HCT116 (cell line): Measurements from ENCODE around the gene HCST.

ENCODE experiments used
- CEBPB ChIP-seq: IDR thresholded peaks from 2 replicates; pipeline ENCODE4 v1.6.1; 2012; ENCODE audit warnings: low read depth
- EZH2 ChIP-seq: fragments of 200-600 bp; sonication (generic); IDR thresholded peaks from 2 replicates; pipeline ENCODE4 v1.6.1; 2017; ENCODE audit warnings: antibody characterized with exemption, mixed run types
- POLR2A ChIP-seq: IDR thresholded peaks from 2 replicates; pipeline ENCODE4 v1.7.0; 2011; ENCODE audit warnings: borderline replicate concordance; ENCODE audit not compliant: insufficient read depth, insufficient read length; ENCODE audit errors: extremely low read depth
- POLR2AphosphoS5 ChIP-seq: IDR thresholded peaks from 2 replicates; pipeline ENCODE4 v1.6.1; 2011; ENCODE audit warnings: mild to moderate bottlenecking, low read depth, low read length, moderate library complexity
- RAD21 ChIP-seq: IDR thresholded peaks from 2 replicates; pipeline ENCODE4 v1.6.1; 2012; ENCODE audit warnings: low read depth, mild to moderate bottlenecking
- SIN3A ChIP-seq: IDR thresholded peaks from 2 replicates; pipeline ENCODE4 v1.6.1; 2012; ENCODE audit warnings: low read depth
- SP1 ChIP-seq: IDR thresholded peaks from 2 replicates; pipeline ENCODE4 v1.6.1; 2012; ENCODE audit warnings: low read depth
- ZFX ChIP-seq: fragments of 450-650 bp; IDR thresholded peaks from 2 replicates; pipeline ENCODE4 v1.6.1; 2017
- TF ChIP-seq, protein P1 (sequence below): IDR thresholded peaks from 2 replicates; pipeline ENCODE4 v1.6.1; 2012; ENCODE audit warnings: low read depth
- TF ChIP-seq, protein P2 (sequence below), 3 experiments: fragments of 200-600 bp in 1 of 3; sonication (generic) in 1 of 3; IDR thresholded peaks in 2 of 3; conservative IDR thresholded peaks in 1 of 3; 2 replicates each; pipeline ENCODE4 v1.5.1; 2012 to 2017; ENCODE audit warnings: low read depth in 2 of 3, low read length in 2 of 3, antibody characterized with exemption in 1 of 3, borderline replicate concordance in 1 of 3, control low read depth in 1 of 3, mild to moderate bottlenecking in 1 of 3, mixed read lengths in 1 of 3, mixed run types in 1 of 3, moderate library complexity in 1 of 3; ENCODE audit not compliant: insufficient read depth in 1 of 3
- TF ChIP-seq, protein P3 (sequence below): IDR thresholded peaks from 2 replicates; pipeline ENCODE4 v1.6.1; 2011; ENCODE audit warnings: mild to moderate bottlenecking, low read length, moderate library complexity; ENCODE audit not compliant: insufficient replicate concordance; ENCODE audit errors: extremely low read depth

DNA sequence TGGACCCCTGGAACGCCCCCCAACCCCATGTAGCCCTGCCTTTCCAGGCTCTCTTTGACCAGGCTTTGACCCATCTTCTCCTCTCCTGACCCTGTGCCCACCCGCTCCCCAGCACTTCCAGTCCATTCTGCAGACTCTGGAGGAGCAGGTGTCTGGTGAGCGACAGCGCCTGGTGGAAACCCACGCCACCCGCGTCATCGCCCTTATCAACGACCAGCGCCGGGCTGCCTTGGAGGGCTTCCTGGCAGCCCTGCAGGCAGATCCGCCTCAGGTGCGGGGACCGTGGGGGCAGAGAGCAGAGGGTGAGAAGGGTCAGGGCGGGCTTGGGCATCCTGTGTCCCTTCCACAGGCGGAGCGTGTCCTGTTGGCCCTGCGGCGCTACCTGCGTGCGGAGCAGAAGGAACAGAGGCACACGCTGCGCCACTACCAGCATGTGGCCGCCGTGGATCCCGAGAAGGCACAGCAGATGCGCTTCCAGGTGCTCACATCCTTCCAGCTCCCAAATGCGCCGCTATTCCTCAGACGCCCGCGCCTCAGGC, 27.9 kb upstream of the HCST start:
- no peak for TF ChIP-seq SP1
- TF ChIP-seq, protein P1, sequence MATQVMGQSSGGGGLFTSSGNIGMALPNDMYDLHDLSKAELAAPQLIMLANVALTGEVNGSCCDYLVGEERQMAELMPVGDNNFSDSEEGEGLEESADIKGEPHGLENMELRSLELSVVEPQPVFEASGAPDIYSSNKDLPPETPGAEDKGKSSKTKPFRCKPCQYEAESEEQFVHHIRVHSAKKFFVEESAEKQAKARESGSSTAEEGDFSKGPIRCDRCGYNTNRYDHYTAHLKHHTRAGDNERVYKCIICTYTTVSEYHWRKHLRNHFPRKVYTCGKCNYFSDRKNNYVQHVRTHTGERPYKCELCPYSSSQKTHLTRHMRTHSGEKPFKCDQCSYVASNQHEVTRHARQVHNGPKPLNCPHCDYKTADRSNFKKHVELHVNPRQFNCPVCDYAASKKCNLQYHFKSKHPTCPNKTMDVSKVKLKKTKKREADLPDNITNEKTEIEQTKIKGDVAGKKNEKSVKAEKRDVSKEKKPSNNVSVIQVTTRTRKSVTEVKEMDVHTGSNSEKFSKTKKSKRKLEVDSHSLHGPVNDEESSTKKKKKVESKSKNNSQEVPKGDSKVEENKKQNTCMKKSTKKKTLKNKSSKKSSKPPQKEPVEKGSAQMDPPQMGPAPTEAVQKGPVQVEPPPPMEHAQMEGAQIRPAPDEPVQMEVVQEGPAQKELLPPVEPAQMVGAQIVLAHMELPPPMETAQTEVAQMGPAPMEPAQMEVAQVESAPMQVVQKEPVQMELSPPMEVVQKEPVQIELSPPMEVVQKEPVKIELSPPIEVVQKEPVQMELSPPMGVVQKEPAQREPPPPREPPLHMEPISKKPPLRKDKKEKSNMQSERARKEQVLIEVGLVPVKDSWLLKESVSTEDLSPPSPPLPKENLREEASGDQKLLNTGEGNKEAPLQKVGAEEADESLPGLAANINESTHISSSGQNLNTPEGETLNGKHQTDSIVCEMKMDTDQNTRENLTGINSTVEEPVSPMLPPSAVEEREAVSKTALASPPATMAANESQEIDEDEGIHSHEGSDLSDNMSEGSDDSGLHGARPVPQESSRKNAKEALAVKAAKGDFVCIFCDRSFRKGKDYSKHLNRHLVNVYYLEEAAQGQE: no peak
- no peak for TF ChIP-seq RAD21
- TF ChIP-seq, protein P2, sequence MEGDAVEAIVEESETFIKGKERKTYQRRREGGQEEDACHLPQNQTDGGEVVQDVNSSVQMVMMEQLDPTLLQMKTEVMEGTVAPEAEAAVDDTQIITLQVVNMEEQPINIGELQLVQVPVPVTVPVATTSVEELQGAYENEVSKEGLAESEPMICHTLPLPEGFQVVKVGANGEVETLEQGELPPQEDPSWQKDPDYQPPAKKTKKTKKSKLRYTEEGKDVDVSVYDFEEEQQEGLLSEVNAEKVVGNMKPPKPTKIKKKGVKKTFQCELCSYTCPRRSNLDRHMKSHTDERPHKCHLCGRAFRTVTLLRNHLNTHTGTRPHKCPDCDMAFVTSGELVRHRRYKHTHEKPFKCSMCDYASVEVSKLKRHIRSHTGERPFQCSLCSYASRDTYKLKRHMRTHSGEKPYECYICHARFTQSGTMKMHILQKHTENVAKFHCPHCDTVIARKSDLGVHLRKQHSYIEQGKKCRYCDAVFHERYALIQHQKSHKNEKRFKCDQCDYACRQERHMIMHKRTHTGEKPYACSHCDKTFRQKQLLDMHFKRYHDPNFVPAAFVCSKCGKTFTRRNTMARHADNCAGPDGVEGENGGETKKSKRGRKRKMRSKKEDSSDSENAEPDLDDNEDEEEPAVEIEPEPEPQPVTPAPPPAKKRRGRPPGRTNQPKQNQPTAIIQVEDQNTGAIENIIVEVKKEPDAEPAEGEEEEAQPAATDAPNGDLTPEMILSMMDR (IDR thresholded peaks at IDR 0.05 in 2 of 3, conservative IDR thresholded peaks at IDR 0.05 in 1 of 3; ENCODE audit: borderline replicate concordance in 1 of 3, insufficient read depth in 1 of 3, low read depth in 2 of 3, low read length in 2 of 3): no peak
- no peak for TF ChIP-seq POLR2AphosphoS5
- no peak for TF ChIP-seq SIN3A
- TF ChIP-seq EZH2: no peak
- TF ChIP-seq, protein P3, sequence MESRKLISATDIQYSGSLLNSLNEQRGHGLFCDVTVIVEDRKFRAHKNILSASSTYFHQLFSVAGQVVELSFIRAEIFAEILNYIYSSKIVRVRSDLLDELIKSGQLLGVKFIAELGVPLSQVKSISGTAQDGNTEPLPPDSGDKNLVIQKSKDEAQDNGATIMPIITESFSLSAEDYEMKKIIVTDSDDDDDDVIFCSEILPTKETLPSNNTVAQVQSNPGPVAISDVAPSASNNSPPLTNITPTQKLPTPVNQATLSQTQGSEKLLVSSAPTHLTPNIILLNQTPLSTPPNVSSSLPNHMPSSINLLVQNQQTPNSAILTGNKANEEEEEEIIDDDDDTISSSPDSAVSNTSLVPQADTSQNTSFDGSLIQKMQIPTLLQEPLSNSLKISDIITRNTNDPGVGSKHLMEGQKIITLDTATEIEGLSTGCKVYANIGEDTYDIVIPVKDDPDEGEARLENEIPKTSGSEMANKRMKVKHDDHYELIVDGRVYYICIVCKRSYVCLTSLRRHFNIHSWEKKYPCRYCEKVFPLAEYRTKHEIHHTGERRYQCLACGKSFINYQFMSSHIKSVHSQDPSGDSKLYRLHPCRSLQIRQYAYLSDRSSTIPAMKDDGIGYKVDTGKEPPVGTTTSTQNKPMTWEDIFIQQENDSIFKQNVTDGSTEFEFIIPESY: no peak
- no peak for TF ChIP-seq POLR2A
- TF ChIP-seq CEBPB: no peak
- no peak for TF ChIP-seq ZFX
